ENCODE results near the gene PGLYRP1.

The PGLYRP1 gene

GRCh38 chr19:46032597-46033025, 9.8 kb upstream of the PGLYRP1 start:
- no peak for DNase-seq (ENCODE audit: low read depth)

- no peak for DNase-seq (ENCODE audit: low read depth)
Measured at GRCh38 chr19:46031781-46032596, 9.1 kb upstream of the PGLYRP1 start.

GRCh38 chr19:46030812-46031550, 8.1 kb upstream of the PGLYRP1 start:
- DNase-seq (ENCODE audit: low read depth) = no peak

- no peak for DNase-seq (ENCODE audit: low read depth)
Measured at GRCh38 chr19:46025835-46026234, 3.0 kb upstream of the PGLYRP1 start.

- DNase-seq (ENCODE audit: low read depth) = no peak
Measured at GRCh38 chr19:46023311-46023779, 492 bp upstream of the PGLYRP1 start.

- DNase-seq (ENCODE audit: low read depth) = no peak
Measured at GRCh38 chr19:46022061-46022430, 807 bp downstream of the PGLYRP1 start.

GRCh38 chr19:46021531-46022041, 1.3 kb downstream of the PGLYRP1 start:
- DNase-seq (ENCODE audit: low read depth) = no peak

GRCh38 chr19:46020819-46021125, 2.1 kb downstream of the PGLYRP1 start:
- no peak for DNase-seq (ENCODE audit: low read depth)

GRCh38 chr19:46019270-46019669, 3.6 kb downstream of the PGLYRP1 start:
- DNase-seq (ENCODE audit: low read depth) = no peak

- DNase-seq (ENCODE audit: low read depth) = no peak
Measured at GRCh38 chr19:46018729-46019251, 4.1 kb downstream of the PGLYRP1 start.

- no peak for DNase-seq (ENCODE audit: low read depth)
Measured at GRCh38 chr19:46017874-46018675, 4.8 kb downstream of the PGLYRP1 start.

GRCh38 chr19:46017095-46017429, 5.8 kb downstream of the PGLYRP1 start:
- DNase-seq (ENCODE audit: low read depth) = no peak

GRCh38 chr19:46016426-46017094, 6.3 kb downstream of the PGLYRP1 start:
- peak; percentile 54 for DNase-seq (ENCODE audit: low read depth)

GRCh38 chr19:46015687-46016425, 7.0 kb downstream of the PGLYRP1 start:
- DNase-seq (ENCODE audit: low read depth) = no peak

- DNase-seq (ENCODE audit: low read depth) = peak; percentile 32
Measured at GRCh38 chr19:46014941-46015686, 7.7 kb downstream of the PGLYRP1 start.

- DNase-seq (ENCODE audit: low read depth) = no peak
Measured at GRCh38 chr19:46014534-46014933, 8.3 kb downstream of the PGLYRP1 start.

- DNase-seq (ENCODE audit: low read depth) = peak; percentile 80
Measured at GRCh38 chr19:46009530-46010510, 13.0 kb downstream of the PGLYRP1 start.

GRCh38 chr19:46006411-46006810, 16.4 kb downstream of the PGLYRP1 start:
- DNase-seq (ENCODE audit: low read depth) = no peak

- no peak for DNase-seq (ENCODE audit: low read depth)
Measured at GRCh38 chr19:46002678-46003275, 20.1 kb downstream of the PGLYRP1 start.
